ENCODE data around the gene EFR3B.

EFR3B gene

DNA sequence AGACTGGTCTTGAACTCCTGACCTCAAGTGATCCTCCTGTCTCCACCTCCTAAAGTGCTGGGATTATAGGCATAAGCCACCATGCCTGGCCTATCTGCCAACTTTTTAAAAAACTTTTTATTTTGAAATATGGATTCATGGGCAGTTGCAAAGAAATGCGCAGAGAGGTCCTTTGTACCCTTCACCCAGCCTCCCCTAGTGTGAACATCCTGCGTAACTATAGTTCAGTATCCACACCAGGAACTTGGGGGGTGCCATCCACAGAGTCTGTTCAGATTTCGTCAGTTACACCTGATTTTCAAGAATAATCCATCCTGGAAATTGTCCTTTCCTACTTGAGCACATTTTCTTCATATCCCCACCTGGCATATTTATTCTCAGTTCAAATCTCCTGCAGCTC is 33.0 kb downstream of the EFR3B start:
- DNase-seq: no peak

DNA sequence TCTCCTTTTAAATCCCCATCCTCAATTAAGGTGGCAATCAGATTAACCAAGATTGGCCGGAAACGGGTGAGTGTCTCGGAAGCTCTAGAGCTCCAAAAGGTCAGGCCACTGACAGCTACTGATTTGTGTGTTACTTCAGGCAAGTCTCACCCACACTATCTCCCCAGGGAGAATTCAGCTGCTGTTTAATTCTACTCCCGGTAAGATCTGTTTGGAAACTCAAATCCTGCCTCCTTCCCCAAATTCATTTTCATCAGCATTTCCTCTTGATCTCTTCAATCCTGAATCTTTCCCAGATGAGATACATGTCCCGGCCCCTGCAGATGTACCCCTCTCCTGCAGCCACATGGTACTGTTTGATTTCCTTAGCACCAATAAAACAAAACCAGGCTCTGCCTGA is 34.9 kb downstream of the EFR3B start:
- DNase-seq: no peak

DNA sequence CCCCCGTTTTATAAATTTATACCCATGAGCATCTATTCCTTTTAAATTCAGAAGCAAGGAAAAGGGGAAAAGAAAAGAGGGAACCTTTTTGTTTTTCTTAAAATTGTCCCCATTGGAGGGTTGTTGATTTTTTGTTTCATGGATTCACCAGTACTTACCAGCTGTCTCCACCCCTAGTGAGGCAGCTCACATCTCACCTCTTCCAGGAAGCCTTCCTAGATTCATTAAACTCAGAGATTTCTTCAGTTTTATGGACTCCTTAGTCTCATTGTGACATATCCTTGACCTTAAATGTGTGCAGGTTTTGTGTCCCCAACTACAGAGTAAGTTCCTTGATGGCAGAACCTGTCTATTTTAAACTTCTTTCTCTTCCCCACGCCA is 35.9 kb downstream of the EFR3B start:
- no peak for DNase-seq

DNA sequence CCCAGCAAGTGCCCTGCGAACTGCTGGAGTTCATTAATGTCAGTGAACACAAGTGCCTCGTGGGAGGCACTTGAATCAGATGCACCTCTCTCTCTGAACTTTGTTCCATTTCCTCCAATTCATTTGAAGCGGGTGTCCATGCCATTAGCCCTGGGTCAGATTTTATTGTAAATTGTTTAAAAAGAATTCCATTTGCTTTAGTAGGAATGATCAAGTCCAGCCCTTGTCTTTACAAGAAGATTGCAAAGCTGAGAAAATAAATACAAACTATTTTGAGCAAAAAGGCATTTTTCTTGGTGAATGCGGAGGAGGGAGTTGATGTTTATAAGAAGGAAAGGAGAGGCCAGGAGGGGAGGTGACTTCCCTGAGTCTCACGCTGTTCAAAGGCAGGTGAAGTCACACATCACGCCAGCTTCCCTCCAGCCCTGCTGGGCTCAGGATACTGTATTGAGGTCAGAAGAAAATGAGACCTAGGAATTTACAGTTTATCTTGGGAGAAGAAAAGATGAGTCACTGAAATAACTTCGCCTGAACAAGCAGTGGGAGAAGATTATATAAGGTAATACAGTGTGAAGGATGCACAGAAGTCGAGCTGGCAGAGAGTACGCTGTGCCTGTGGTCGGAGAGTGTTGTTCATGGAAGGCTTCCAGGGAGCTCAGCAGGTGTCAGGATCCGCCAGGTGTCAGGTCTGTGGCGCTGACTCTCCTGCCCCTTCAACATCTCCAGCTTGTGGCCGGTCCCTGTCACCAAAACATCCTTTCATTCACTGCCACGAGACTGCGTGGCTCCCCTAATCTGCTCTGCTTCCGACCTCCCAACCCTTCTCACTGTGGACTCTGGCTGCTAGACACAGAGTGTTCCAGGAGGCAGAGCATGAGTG is 36.5 kb downstream of the EFR3B start:
- no peak for DNase-seq

DNA sequence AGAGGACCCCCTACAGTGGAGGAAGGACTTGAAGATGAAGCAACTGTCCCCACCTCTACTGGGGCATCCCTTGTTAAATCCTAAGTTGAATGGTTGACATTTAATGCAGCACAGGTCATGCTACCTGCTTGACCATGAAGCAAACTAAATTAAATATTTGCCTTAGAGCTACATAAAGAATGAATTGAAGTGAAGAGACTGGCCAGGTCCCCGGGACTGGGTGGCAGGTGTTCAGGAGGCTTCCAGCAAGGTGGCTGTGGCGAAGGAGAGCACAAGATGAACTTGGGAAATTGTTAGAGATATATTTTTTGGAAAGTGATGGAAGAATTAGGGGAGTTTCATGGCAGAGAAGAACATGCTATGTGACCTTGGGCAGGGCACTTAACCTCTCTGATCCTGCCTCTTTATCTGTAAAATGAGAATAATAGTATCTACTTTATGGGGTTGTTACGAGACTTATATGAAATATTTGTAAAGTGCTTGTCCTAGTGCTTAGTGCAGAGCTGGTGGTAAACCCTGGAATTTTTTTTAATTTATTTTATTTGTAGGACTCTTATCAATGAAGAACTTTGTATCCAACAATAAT is 37.3 kb downstream of the EFR3B start:
- no peak for DNase-seq

DNA sequence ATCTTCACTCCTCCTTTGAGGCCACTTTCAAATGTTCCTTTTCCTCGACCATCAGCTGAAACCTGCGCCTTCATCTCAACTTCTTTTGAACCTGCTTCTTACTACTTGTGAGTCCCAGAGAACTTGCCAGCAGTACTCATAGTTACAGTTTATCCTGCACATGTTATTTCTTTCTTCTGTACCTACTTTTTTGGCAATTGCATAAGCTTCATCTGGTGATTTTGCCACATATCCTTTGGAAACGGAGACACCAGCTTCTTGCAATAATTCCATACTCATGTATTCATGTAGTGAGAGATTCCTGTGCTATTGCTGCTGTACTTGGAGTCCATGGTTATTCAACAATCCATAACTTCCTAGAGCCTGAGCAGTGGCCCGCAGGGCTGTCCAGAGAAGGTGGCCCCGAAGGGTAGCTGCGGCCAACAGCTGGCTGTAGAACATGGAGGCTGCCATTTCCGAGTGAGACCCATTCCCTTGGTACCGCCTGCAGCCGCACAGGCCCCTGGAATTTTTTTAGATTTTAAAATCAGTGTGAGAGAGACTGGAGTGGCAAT is 39.4 kb downstream of the EFR3B start:
- DNase-seq: no peak

DNA sequence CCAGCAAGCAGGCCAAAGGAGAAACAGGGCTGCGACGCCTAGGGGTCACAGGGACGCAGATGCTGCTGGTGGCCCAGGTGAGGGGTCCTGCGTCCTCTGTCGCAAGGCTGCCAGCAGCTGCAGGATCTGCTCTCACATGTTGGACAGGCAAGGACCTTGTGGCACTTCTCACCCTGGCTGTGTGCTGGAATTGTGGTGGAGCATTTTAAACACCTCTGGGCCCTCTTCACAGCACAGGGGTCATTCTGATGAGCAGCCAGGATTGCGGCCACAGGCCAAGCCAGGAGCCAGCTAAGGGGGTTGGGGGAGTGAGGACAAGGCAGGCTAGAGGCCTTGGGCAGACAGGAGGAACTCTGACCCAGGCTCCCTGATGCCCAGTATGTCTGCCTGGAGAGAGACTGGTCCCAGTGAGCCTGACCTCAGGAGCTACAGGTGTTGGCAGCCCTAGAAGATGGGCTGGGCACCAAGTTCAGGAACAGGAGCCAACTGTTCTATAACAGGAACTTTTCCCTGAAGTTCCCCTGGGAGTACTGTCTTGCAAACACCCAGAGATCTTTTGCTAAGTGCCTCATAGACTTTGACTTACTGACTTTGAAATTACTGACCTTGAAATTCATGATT is 40.2 kb downstream of the EFR3B start:
- DNase-seq: no peak

DNA sequence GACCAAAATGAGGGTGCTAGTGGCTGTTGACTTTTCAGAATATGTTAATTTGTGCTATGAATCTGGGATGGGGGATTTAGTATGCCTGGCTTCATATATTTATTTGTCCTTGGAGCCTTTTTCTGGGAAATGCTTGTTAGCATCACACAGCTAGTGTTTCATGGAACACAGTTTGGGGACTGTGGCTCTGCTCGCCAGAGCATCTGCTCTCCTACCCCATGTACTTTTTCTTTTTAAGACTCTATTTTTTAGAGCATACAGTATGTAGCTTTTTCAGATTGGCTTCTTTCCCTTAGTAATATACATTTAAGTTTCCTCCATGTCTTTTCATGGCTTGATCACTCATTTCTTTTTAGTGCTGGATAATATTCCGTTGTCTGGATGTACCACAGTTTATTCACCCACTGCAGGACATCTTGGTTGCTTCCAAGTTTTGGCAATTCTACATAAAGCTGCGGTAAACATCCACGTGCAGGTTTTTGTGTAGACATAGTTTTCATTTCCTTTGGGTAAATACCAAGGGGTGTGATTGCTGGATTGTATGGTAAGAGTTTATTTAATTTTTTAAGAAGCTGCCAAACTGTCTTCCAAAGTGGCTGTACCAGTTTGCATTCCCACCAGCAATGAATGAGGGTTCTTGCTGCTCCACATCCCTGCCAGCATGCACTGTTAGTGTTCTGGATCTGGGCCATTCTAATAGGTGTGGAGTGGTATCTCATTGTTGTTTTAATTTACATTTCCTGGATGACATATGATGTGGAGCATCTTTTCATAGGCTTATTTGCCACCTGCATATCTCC is 44.1 kb downstream of the EFR3B start:
- DNase-seq: no peak

DNA sequence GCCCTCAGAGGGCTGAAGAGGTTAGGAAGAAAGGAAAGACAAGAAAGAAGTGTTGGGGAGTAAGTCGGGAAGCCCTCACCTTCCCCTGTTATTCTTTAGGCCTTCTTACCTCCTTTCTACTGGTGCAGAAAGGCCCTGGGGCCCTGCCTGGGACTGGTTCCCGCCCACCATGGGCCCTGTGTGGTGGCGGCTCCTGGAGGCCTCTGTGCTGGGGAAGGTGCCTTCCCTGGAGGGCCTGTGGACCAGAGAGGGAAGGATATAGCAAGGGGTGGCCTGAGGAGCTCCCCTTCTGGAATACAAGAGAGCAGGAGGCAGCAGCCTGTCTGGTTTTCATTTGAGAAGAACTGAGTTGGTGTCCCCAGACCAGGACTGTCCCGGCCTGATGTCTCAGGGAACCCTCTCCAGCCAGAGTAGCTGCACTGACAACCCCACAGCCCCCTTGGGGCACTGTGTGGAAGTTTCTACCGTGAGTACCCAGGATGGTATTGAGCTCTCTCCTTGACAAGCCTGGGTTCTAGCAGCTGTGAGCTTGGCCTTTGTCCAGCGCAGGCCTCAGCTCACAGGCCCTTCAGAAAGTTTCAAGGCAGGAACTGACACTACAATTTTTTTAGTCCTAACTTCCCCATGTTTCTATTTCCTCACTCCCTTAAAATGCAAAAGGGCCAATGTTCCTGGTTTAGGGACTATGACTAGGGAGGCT is 47.1 kb downstream of the EFR3B start:
- DNase-seq: no peak

DNA sequence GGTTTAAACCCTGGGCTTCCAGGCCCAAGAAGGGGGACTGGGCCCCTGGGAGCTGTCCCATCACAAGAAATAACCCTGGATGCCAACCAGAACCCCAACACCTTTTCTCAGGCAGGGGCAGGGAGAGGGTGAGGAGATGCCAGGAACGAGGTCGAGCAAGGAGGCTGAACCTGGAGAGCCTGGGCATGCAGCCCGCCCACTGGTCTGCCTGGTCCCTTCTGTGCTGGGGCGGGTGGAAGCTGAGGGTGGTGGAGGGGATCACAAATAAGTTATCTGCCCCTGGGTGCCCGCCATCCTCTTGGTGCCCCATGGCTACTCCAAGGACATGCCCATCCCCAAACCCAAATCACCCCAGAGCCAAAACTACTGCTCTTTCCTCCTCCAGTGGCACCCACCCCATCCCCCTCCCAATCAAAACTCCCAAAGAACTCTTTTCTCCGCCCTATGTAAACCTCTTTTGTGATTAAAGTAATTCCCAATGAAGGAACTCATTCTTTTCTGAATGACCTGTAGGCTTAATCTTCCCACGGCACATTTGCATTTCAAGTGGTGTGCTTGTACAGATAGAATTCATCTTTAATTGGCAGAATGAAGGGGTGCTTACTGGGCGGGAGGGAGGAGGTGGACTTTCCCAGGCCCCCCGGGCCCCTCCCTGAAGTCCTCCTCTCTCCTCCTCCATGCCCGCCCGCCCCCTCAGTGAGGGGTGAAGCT is 47.9 kb downstream of the EFR3B start:
- no peak for DNase-seq

DNA sequence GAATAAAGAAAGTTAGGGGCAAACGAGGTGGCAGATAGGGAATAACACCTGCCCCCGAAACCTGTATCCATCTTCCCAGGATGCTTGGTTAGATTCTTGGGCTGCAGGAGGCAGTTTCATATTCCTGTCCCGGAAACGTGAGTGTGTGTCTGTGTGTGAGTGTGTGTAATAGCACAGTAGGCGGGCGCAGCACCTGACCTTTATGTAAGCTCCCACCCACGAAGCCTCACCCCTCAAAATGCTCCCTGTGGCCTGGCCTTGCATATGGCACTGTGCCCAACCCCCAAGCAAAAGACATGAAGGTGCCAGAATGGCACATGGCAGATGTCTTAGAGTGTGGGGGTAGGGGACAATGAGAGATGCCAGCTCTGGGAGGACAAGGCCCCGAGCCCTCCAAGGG is 48.9 kb downstream of the EFR3B start:
- DNase-seq: no peak

DNA sequence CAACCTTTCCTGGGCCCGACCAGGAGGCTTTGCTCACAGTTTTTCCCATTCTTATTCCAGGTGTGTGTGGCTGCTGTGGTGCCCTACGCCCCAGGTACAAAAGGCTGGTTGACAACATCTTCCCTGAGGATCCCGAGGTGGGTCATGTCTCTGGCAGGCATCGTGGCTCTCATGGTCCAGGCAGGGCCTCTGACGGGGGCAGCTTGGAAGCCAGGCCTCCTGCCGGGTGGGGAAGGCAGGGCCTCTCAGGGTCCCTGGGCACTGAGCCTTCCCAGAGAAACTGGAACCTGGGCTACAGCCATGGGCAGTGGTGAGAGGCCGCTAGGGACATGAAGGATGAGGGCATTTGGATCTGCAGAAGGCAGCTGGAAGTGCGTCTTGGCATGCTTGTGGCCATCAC is 49.4 kb downstream of the EFR3B start:
- no peak for DNase-seq

DNA sequence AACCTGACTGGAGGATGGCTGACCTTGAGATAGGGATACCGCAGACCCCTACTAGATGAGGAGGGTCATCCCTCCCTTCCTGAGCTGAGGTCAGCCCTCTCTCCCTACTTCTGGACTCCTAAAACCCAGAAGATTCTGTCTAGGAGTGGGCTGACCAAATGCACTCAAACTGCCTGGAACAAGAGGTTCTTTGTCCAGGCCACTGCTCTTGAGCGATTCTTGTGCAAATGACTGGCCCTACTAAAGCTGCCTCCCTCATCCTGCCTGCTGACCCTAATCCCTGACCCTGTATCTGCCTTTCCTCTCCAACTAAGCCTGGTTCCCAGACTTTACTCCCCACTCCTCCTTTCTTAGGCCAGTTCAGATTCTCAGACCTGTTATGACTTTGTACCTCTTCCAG is 56.2 kb downstream of the EFR3B start:
- DNase-seq: no peak

DNA sequence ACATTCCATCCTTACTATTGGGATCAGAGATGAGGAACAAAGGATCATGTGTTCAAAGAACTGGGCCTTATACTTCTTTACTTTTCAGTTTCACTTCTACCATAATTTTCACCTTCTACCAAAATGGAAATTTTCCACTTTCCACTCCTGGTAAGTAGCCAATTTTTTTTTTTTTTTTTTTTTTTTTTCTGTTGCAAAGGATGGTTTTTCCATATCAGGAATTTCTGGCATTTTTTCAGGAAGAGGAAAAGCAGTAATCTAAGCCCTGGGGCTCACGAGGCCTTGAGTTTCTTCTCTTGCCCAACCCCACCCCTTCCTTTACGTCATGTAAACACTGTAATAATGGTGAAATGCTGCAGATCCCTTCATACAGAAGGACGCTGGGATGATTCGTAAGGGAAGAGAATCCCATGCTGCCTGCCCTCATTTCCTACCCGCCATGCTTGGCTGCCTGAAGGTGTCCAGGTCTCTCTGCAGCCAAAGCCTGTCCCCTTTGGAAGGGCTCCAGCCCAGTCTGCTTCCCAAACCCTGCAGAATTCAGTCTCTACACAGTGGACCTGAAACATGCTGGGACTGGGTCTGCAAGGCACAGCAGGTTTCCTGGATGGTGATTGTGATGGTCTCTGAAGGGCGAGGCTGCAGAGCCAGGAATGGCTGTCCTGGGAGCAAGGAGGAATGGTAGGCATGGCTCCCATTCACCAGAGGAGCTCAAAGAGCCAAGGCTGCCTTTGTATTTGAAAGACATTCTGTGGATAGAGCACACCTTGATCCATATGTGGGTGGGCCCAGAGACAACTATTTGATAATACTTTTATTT is 57.0 kb downstream of the EFR3B start:
- no peak for DNase-seq

DNA sequence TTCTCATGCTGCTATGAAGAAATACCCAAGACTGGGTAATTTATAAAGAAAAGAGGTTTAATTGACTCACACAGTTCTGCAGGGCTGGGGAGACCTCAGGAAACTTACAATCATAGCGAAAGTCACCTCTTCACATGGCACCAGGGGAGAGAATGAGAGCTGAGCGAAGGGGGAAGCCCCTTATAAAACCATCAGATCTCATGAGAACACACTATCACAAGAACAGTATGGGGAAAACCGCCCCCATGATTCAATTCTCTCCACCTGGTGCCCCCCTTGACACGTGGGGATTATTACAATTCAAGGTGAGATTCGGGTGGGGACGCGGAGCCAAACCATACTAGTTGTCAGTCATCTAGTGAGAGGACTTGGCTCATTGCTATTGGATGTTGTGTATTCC is 60.5 kb downstream of the EFR3B start:
- DNase-seq: peak; percentile 67

DNA sequence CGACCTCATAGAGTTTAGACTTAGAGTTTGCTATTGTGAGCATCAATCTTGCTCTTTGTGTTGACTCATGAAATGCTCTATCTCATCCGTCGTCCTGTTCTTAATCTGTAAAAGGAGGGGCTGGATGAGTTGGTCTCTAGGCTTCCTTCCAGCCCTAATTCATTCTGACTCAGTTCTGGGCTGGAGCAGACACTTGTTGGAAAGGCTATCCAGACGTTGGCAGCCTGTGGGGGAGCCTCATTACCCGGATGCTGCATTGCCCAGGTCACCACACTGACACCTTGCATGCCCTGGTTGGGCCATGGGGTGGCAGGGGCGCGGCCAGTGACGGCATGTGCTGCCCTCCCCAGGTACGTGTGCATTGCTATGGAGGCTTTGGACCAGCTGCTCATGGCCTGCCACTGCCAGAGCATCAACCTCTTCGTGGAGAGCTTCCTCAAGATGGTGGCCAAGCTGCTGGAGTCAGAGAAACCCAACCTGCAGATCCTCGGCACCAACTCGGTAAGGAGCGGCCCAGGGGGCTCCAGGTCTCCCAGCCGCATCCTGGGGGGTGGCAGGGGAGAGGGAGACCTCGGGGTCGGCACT is 61.5 kb downstream of the EFR3B start:
- no peak for DNase-seq

DNA sequence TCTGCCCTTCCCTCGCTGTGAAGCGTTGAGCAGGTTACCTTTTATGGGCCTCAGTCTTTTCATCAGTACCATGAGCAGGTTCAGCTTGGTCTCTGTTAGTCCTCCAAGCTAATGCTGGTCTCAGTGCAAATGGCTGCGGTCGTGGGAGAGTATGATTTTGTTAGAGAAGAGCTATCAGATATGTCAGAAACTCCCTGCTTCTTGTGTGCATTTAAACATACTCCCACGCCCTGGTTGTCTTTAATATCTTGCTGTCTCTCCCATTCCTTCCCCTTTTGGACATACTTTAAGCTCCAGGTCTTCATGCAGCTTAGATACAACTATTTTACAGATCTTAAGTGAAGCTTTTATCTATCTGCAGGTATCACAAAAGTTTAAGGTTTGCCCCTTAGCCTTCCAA is 62.9 kb downstream of the EFR3B start:
- DNase-seq: no peak

DNA sequence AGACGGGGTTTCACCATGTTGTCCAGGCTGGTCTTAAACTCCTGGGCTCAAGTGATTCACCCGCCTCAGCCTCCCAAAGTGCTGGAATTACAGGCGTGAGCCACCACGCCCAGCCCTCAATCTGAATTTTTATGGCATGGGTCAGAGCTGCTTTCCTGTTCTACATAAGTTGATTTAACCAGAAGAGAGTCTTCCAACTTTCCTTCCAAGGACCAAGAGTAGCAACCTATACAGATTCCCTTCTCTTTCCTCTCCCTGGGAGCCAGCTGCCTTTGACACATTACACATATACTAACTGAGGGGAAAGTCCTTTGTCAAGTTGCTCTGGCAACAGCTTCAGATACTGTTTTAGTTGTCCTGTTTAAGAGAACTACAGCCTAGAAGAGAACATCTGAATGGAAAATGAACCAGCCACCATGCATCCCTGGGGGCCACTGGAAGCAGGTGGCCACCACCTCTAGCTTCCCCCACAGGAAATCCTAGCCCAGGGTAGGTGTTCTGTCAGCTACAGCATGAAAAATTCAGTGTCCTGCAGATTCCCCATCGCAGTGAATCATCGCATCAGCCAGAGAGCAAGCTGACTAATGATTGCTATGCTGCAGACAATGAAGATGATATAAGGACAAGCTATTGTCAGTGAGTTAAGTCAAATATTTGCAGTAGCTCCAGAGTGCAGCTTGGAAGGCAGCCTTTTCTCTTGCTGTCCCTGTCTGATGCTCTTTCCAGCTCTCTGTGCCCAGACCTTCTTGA is 63.6 kb downstream of the EFR3B start:
- DNase-seq: peak; percentile 29

DNA sequence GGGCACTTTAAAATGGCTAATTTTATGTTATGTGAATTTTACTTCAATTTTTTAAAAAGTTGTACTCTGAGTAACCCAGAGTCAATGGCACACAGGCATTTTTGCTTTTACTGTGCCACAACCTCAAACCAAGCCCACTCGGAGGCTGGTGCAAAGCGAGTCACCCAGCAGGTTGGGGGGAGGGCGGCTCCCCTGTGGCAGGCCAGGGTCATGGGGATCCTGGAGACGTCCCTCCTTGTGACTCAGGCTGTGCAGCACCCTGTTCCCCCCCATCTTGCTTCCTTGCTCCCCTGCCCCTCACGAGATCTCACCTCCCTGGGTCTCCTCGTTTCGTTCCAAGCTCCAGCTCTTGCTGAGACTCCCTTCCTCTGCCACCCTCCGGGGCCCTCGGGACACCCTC is 67.9 kb downstream of the EFR3B start:
- DNase-seq: peak; percentile 10

DNA sequence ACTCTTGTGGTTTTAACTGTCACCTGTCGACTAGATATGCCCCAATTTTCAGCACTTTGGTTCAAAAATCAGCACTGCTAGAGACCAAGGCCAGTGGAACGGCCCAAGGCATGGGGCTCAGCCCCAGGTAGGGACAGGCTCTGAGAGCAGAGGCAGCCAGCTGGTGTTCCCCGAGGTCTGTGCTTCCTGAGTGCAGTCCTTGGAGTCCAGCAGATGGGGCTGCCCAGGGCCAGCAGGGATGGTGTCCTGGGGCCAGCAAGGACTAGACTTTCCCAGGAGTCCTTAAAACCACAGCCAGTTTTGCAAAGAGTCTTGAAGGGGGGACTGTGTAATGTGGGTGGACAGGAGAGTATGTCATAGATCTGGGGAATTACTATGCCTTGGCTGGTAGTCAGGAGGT is 70.2 kb downstream of the EFR3B start:
- no peak for DNase-seq
